Tibial nerve (tissue), 3 donors: Measurements from ENCODE around the gene STK16.

Experiments used
- POLR2A ChIP-seq, 2 donors: fragments of 450-650 bp; IDR thresholded peaks; one replicate each; pipeline ENCODE4 v1.6.1; 2017; ENCODE audit warnings: antibody characterized with exemption in 2 of 2, mild to moderate bottlenecking in 2 of 2, moderate library complexity in 2 of 2
- TF ChIP-seq, protein P1 (sequence below), 5 experiments: fragments of 200-600 bp in 3 of 5; fragments of 450-650 bp in 2 of 5; sonication (generic) in 3 of 5; IDR thresholded peaks; one replicate each; pipeline ENCODE4 v1.5.1; 2016 to 2019; ENCODE audit warnings: antibody characterized with exemption in 5 of 5, mild to moderate bottlenecking in 3 of 5, moderate library complexity in 2 of 5

GRCh38 chr2:219297766-219298456, 52.6 kb downstream of the STK16 start:
- TF ChIP-seq, protein P1, sequence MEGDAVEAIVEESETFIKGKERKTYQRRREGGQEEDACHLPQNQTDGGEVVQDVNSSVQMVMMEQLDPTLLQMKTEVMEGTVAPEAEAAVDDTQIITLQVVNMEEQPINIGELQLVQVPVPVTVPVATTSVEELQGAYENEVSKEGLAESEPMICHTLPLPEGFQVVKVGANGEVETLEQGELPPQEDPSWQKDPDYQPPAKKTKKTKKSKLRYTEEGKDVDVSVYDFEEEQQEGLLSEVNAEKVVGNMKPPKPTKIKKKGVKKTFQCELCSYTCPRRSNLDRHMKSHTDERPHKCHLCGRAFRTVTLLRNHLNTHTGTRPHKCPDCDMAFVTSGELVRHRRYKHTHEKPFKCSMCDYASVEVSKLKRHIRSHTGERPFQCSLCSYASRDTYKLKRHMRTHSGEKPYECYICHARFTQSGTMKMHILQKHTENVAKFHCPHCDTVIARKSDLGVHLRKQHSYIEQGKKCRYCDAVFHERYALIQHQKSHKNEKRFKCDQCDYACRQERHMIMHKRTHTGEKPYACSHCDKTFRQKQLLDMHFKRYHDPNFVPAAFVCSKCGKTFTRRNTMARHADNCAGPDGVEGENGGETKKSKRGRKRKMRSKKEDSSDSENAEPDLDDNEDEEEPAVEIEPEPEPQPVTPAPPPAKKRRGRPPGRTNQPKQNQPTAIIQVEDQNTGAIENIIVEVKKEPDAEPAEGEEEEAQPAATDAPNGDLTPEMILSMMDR (IDR thresholded peaks at IDR 0.05), result no peak
- TF ChIP-seq POLR2A (IDR thresholded peaks at IDR 0.05), result no peak
